Esophagus squamous epithelium (tissue), 4 donors: ENCODE data around the gene MLKL.

ENCODE experiments used
- POLR2A ChIP-seq, 4 donors: fragments of 450-650 bp; IDR thresholded peaks; one replicate each; pipeline ENCODE4 v1.6.1; 2017; ENCODE audit warnings: antibody characterized with exemption in 4 of 4, mild to moderate bottlenecking in 4 of 4, moderate library complexity in 3 of 4
- TF ChIP-seq, protein P1 (sequence below), 6 experiments: fragments of 450-650 bp in 4 of 6; fragments of 200-600 bp in 2 of 6; sonication (generic) in 2 of 6; IDR thresholded peaks; one replicate each; pipeline ENCODE4 v1.5.1; 2016 to 2019; ENCODE audit warnings: antibody characterized with exemption in 6 of 6, mild to moderate bottlenecking in 4 of 6, moderate library complexity in 4 of 6

- TF ChIP-seq, protein P1, sequence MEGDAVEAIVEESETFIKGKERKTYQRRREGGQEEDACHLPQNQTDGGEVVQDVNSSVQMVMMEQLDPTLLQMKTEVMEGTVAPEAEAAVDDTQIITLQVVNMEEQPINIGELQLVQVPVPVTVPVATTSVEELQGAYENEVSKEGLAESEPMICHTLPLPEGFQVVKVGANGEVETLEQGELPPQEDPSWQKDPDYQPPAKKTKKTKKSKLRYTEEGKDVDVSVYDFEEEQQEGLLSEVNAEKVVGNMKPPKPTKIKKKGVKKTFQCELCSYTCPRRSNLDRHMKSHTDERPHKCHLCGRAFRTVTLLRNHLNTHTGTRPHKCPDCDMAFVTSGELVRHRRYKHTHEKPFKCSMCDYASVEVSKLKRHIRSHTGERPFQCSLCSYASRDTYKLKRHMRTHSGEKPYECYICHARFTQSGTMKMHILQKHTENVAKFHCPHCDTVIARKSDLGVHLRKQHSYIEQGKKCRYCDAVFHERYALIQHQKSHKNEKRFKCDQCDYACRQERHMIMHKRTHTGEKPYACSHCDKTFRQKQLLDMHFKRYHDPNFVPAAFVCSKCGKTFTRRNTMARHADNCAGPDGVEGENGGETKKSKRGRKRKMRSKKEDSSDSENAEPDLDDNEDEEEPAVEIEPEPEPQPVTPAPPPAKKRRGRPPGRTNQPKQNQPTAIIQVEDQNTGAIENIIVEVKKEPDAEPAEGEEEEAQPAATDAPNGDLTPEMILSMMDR (IDR thresholded peaks at IDR 0.05) = no peak
- no peak for TF ChIP-seq POLR2A (IDR thresholded peaks at IDR 0.05)
Measured at GRCh38 chr16:74649839-74650504, 50.7 kb downstream of the MLKL start.
